K562 (cell line): Measurements from ENCODE around the gene TMEM170A. TPM values are rescaled to one million over a fixed set of nuclear protein-coding genes. Genes with fewer than 3 reads are reported as not detected.
A peak's percentile ranks its signal among the peaks of the same experiment; 100 is the strongest.

ENCODE experiments used
- CCNT2 ChIP-seq: IDR thresholded peaks from 2 replicates; pipeline ENCODE4 v1.6.1; 2011; ENCODE audit warnings: borderline replicate concordance, low read depth, mild to moderate bottlenecking, moderate library complexity, mixed read lengths, low read length; ENCODE audit not compliant: insufficient read length; ENCODE audit errors: extremely low read depth
- CTCF ChIP-seq, 3 experiments: IDR thresholded peaks in 2 of 3; conservative IDR thresholded peaks in 1 of 3; 2 replicates each; pipeline ENCODE4 v1.5.1; 2011 to 2012; ENCODE audit warnings: low read length in 3 of 3, mild to moderate bottlenecking in 3 of 3, control low read depth in 2 of 3, improper control_type of control experiment in 1 of 3, inconsistent platforms in 1 of 3, low read depth in 1 of 3, mixed read lengths in 1 of 3, moderate library complexity in 1 of 3; ENCODE audit not compliant: insufficient read depth in 2 of 3
- ELF2 ChIP-seq: fragments of 250-450 bp; sonication (Bioruptor Pico); IDR thresholded peaks from 2 replicates; pipeline ENCODE4 v1.5.0; 2021; ENCODE audit warnings: mild to moderate bottlenecking
- GABPA ChIP-seq: fragments of 200-800 bp; sonication (Bioruptor generic); conservative IDR thresholded peaks from 2 replicates; pipeline ENCODE4 v1.6.1; 2016; ENCODE audit warnings: low read depth, missing genetic modification characterization, missing compliant biosample characterization
- GTF3C2 ChIP-seq: IDR thresholded peaks from 3 replicates; pipeline ENCODE4 v1.6.1; 2011; ENCODE audit warnings: borderline replicate concordance, mild to moderate bottlenecking, moderate library complexity; ENCODE audit not compliant: insufficient read length; ENCODE audit errors: extremely low read depth
- IFI16 ChIP-seq: fragments of 250-450 bp; sonication (Bioruptor Pico); IDR thresholded peaks from 2 replicates; pipeline ENCODE4 v2.1.2; 2022; ENCODE audit warnings: mild to moderate bottlenecking, inconsistent platforms
- NFIX ChIP-seq: fragments of 250-450 bp; sonication (Bioruptor Pico); IDR thresholded peaks from 2 replicates; pipeline ENCODE4 v1.4.0; 2020; ENCODE audit warnings: low read depth, mild to moderate bottlenecking, moderate library complexity
- RBM17 ChIP-seq: fragments of 200-400 bp; formaldehyde crosslinking; IDR thresholded peaks from 2 replicates; pipeline ENCODE4 v1.6.1; 2017; ENCODE audit warnings: low read depth, mild to moderate bottlenecking, low read length, borderline replicate concordance
- TARDBP ChIP-seq: fragments of 450-650 bp; IDR thresholded peaks from 2 replicates; pipeline ENCODE4 v1.6.1; 2016
- ZBTB2 ChIP-seq: fragments of 450-650 bp; IDR thresholded peaks from 2 replicates; pipeline ENCODE4 v1.6.1; 2016; ENCODE audit warnings: antibody characterized with exemption
- ZFP1 ChIP-seq: fragments of 450-650 bp; formaldehyde crosslinking; IDR thresholded peaks from 2 replicates; pipeline ENCODE4 v1.4.0; 2020; ENCODE audit warnings: mild to moderate bottlenecking, mixed read lengths
- ZNF280A ChIP-seq: fragments of 450-650 bp; IDR thresholded peaks from 2 replicates; pipeline ENCODE4 v1.6.1; 2018; ENCODE audit warnings: mild to moderate bottlenecking, low read depth; ENCODE audit not compliant: partially characterized antibody
- ZNF354B ChIP-seq: fragments of 250-450 bp; sonication (Bioruptor Pico); IDR thresholded peaks from 2 replicates; pipeline ENCODE4 v1.4.0; 2020
- ZNF511 ChIP-seq: sonication (generic); formaldehyde crosslinking; IDR thresholded peaks from 2 replicates; pipeline ENCODE4 v1.8.0; 2022; ENCODE audit warnings: mild to moderate bottlenecking, missing genetic modification reagents
- polyA plus RNA-seq, 8 experiments: library from polyadenylated mRNA; depleted of rRNA in 4 of 8; stranded (reverse) in 5 of 8; unstranded in 3 of 8; fragments of >200 nt; fragmentation: Nextera tagmentation in 2 of 8; fragmentation: Illumina TruSeq in 1 of 8; extraction: Ambion mirVana in 2 of 8; extraction: Trizol in 1 of 8; gene quantifications; 2 replicates each; pipeline versions ENCODE4 v1.2.1 to v1.2.3, GENCODE V29; 2011 to 2014; ENCODE audit warnings: inconsistent platforms in 1 of 8, missing spikeins in 1 of 8
- total RNA-seq, 7 experiments: library from RNA; depleted of rRNA in 6 of 7; stranded (reverse); fragments of >200 nt in 6 of 7; fragmentation: Illumina TruSeq in 2 of 7; extraction: Trizol in 2 of 7; gene quantifications; 2 replicates each; pipeline versions ENCODE4 v1.2.1 to v1.2.3, GENCODE V29; 2011 to 2021; ENCODE audit warnings: low replicate concordance in 1 of 7

TMEM170A gene
- total and polyA plus RNA-seq, 9 of the 15 experiments (the other 6 are each of a cell fraction or from before 2014, with no cell fraction given) = 6.1 to 30.2 (median 15.0) TPM

- TF ChIP-seq ZBTB2 (peak; percentile 36; the same call in 1 of the 2 replicates), CCNT2 (peak; percentile 72), ZNF511 (CRISPR knock-in tag) (no peak), ELF2 (0 out of 2 replicates have a peak, but pooled peaks have one; percentile 56), GABPA (tag) (peak; percentile 52; the same call in 1 of the 2 replicates), IFI16 (CRISPR knock-in tag) (no peak), ZNF354B (CRISPR knock-in tag) (no peak), ZNF280A (no peak), RBM17 (no peak), GTF3C2 (no peak), CTCF (IDR thresholded peaks at IDR 0.05 in 2 of 3, conservative IDR thresholded peaks at IDR 0.05 in 1 of 3; ENCODE audit: insufficient read depth in 2 of 3, low read depth in 1 of 3, low read length in 3 of 3) (peak; percentile 100), ZFP1 (CRISPR knock-in tag) (no peak), NFIX (CRISPR knock-in tag) (no peak), TARDBP (peak; percentile 45; the same call in 1 of the 2 replicates)
These were observed at the start of gene TMEM170A (continued) for GRCh38 chr16:75464122-75464918.
